Femur (tissue), 1 donor: Measurements from ENCODE around the gene THTPA.

Source experiments
- DNase-seq: peaks from one replicate; pipeline ENCODE4 v3.0.0-alpha.2; 2017

Gene THTPA, protein sequence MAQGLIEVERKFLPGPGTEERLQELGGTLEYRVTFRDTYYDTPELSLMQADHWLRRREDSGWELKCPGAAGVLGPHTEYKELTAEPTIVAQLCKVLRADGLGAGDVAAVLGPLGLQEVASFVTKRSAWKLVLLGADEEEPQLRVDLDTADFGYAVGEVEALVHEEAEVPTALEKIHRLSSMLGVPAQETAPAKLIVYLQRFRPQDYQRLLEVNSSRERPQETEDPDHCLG

DNA sequence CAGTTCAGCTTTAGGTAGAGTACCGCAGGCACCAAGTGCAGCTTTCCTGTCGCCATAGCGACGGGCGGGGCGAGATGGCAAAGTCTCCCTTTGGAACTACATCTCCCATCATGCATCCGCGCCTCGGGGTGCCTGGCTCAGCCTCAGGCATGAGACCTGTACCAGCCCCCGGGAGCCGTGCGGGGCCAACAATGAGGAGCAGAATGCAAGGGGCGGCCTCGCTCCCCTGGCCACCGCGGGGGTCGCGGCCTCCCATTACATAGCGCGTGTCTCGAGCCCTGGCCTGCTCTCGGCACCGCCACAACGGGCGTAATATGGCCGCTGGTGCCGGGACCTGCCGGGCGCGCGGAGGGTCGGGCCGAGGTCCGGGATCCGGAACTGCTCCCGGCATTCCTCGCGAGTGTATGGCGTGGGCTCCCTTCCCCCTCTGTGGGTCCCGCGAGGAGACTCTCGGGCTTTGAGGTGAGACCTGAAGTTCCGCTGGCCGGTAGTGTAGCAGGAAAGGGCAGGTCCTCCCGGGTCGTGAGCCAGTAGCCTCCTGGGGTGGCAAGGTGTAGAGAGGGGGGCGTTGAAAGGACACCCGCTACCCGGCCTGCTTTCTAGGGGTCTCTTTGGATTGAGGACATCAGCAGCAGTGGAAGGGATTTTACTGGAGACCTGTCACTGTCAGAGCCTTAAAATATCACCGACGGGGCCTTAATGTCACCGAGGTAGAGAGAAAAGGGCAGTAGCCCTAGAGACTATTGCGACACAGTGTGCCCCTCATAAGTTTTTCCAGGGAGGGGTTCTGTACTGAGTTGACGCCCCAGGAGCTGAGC lies at the start of gene THTPA:
Gene THTPA (plus strand): TSS at position 390 of the 818 bp plus-strand sequence. CDS start 487 bp downstream, outside the sequence.
- DNase-seq = peak; percentile 95

DNA sequence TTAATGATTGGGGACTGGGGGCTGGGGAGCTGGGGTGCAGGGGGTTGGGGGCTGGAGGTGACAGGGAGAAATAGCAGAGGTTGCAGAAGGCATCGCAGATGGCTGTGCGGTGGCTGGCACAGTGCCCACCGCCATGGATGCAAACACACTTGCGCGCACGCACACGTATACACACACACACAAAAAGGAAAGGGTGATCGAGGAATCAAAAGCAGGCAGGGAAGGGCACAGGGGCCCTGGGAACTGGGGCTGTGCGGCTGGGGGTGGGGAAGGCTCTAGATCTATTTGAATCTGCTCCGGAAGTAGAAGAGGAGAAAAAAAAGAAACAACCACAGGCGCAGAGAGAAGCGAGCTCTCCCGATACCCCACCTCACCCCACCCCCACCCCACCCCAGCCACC lies 43.9 kb upstream of the THTPA start:
- no peak for DNase-seq

DNA sequence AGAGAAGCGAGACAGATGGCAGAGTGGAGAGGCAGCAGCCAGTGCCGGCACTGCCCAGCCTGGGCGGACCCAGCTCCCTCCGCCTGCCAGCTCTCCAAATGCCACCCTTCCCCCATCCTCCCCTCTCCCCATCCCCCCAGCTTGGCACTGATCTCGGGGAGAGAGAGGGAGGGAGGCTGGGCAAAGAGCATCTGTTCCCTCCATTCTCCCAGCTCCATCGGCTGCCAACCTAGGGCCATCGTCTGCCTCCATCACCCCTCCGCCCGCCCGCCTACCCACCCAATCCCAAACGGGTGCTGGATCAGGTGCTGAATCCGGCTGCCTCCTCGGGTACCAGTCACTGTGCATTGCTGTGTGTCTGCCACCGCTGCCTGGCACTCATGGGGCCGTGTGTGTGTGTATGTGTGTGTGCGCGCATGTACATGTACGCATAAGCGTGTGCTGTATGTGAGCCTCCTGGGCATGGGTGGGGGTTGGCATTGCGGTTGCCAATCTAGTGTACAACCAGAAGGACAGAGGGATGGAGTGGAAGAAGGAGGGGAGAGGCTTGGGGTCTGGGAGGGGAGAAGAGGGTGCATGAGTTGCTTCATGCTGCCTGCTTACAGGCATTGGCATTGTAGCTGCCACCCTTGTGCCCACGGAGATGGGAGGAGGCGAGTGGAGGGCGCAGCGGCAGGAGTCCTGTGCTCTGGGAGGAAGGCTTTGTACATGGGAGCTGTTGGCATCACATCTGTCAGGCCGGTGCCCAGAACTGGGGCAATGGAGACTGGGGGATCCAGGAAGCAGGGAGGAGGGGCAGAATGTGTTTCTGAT lies 42.9 kb upstream of the THTPA start:
- DNase-seq = peak; percentile 47

DNA sequence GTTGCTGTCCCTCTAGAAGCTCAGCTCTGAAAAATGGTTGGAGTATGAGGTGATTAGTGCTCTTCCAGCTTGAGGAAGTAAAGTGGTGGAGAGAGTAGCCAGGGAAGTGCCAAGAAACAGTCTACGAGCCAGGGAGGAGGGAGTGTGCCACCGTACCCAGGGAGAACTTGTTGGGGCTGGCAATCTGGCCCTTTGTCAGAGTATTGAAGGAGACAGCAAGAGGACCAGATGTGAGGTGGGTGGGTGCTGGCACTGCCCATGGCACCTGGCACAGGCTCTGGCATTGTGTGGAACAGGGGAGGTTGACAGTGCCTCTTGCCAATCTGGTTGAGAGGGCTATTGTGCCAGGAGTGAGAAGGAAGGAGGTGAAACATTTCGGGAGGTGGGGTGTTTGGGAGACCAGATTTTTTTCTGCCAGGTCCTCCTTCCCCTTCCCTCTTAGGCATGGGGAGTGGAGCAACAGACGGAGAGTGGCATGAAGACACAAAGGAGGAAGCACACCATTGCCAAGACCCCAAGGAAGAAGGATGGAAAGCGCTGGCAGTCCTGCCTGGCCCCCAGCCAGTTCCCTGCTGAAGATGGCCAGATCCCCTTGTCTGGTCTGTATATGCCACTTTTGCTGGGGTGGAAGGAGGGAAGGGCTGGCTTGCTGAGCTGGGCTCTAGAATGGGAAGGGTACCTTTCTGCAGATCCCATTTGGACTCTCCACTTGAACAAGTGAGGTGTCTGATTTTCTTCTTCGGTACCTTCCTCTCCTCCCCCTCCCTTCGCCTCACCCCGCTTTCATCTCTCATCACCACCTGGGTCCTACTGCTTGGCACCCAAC lies 42.0 kb upstream of the THTPA start:
- DNase-seq = no peak

DNA sequence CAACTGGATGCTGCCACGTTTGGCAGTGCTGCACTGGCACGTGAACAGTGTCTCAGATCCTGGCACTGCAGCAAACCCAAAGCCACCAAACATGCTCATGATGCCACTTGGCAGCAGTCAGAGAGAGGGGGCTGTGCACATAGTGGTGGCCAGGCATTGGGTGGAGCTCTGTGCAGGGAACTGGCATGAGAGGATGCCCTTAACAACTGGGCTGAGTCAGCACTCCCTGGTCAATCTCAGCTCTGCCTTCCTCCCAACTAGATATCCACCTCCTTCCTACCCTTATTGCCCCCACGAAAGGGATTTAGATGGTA lies 41.5 kb upstream of the THTPA start:
- peak; percentile 37 for DNase-seq

DNA sequence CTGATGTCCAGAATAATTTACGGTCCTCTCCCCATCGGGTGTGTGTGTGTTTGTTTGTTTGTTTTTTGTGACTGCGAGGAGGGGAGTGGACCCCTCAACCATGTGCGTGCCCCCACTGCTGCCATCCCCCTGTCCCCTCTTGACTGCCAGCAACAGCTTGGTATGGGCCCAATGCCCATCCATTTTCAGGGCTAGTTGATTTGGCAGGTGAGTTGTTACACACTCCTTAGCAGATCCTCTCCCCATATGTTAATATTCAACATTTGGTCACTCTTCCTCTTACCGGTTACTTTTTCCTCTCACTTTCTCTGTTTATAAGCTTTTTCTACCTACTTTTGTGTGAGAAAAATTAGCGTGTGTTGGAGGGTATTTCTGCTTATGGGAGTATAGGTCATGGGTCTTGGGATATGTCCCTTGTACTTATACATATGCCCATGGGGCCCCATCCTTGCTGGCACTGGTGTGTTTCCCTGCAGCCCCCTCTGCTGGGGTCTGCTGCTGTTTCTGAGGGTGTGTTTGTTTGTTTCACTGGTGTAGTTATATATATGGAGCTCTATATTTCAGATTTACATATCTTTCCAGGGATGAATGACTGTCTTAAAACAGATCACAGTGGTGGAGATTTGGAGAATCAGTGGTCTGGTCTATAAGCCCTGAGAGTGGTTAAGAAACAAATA lies 38.3 kb upstream of the THTPA start:
- DNase-seq = no peak

DNA sequence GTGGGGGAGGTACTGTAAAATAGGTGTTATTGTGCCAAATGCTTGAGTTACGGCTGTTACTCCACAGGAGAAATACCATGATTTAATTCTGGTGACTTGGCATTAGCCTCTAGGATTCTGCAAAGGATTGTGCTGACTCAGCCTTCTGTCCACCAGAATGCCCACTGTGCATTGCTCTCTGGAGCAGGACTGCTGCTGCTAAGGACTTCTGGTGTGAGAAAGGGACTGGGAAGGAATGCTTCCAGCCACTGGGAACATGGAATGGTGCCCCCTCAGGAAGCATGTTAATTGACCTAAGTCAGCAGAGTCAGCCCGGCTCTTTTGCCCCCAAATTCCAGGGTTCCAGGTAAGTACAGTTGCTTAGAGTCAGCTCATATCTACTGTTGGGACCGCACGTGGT lies 37.4 kb upstream of the THTPA start:
- DNase-seq = no peak

DNA sequence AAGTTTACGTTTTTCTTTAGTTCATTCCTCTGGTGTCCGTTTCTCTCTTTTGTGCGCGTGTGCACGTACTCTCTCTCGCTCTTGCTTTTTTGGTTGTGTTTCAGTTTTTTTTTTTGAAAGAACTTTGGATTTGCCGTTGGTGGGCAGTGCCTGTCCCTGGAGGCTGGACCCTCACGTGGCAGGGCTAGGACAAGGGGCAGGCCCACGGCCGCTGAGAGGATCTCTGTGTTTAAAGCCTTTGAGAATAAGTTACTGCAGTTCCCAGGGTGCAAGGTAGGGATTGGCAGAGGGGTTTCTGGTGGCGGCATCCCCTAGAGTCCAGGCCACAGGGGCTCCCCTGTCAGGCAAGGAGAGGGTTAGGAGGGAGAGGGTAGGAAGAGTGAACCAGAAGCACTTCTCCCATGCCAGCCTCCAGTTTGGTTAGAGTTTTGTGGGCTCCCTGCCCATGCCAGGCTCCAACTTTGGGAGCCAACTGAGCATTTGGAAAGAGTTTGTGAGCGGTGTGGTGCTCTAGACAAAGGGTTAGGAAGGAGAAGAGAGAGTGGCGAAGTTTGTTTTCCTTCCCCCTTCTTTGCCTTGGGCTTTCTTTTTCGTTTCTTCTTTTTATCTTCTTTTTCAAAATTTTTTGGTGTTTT lies 35.1 kb upstream of the THTPA start:
- no peak for DNase-seq

DNA sequence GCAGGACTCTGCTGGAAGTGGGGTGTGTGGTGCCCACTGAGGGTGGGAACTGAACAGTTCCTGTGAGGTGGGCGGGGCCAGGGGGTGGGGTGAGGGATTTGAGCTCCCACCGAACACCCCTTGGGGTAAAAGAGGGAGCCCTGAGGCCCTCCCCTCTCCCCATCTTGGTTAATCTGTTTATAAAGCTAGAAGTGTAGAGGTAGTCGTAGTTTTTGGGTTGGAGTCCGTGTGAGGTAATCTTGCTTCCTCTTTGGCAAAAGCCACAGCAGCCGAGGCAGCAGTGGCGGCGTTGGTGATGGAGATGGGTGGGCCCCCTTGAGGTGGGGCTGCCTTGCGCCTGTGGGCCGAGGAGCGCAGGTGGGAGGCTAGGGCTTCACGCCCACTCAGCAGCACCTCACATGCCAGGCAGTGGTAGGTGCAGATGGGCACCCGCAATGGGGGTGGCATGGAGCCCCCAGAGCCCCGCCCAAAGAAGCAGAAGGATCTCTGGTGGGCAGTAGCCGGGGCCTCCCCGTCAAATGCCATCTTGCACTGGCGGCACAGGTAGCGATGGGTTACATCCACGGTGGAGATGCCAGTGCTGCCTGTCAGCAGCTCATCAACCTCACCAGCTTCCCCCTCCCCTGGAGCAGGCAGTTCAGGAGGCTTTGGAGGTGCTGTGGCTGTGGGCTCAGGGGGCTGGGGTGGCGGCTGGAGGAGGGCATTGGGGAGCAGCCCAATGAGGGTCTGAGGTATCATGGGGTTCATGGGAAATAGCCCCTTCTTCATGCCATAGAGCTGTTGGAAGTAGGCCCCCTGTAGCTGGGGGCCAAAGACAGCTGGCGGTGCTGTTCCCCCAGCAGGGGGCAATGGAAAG lies 34.1 kb upstream of the THTPA start:
- no peak for DNase-seq

DNA sequence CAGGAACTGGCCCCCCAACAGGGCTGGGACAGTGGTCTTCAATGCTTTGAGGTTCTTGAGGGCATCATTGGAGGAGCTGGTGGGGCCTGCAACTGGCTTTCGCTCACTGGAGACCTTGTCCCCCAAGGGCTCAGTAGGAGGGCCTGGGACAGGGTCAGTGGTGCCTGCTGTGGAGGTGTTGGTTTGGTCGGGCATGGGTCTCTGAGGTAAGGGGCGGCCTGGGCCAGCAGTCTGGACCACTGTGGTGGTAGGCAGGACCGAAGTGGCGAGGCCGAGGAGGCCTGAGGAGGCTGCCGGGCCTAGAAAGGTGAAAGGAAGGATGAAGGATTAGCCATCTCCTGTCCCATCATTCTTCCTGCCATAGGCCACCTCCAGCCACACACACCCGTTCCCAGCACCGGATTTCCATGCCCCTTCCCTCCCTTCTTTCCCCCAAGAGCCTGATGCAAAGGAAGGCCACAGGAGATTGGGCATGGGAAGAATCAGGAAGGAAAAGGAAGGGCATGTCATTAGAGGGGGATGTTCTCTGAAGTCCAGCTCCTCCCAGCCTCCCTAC lies 33.4 kb upstream of the THTPA start:
- no peak for DNase-seq

DNA sequence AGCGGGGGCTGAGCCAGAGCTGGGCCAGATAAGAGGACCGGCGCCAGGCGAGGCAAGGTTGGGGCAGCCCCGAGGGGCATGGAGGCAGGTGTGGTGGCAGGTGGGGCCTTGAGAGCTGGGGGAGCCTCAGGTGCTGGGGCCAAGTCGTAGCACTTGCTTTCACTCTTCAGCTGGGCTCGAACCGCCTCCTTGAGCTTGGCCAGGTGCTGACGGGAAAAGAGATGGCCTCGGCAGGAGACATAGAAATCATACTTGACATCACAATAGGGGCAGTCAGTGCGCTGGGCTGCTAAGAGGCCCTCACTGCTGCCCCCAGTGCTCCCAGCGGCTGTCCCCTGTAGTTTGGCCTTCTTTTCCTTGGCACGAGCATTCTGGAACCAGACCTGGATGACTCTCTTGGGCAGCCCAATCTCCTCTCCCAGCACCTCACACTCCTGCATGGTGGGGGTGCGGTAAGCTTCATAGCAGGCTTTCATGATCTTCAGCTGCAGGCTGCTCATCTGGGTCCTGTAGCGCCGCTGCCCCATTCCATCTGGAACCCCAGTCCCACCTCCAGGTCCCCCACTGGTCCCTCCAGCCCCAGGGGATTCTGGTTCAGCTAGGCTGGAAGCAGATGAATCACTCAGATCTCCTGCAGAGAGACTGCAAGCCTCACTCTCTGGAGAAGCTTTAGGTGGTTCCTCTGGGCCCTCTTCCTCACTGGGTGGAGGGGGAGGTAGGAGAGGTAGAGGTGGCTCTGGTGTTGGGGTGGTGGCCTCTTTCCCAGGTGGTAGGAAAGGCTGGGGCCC lies 32.6 kb upstream of the THTPA start:
- DNase-seq = no peak

DNA sequence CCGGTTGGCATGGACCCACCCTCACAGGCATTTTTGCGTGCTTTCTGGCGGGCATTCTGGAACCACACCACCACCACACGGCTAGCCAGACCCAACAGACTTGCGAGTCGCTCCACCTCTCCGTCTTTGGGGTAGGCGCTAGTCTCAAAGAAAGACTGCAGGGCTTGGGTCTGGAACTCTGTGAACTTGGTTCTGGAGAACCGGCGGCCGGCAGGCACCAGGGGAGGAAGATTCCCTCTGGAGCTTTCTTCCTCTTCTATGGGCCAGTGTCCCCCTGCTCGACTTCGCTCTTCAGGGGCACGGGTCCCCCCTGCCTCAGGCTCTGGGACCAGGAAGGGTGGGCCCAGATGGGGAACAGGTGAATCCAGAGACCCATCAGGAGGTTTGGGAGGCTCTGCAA lies 31.1 kb upstream of the THTPA start:
- no peak for DNase-seq

DNA sequence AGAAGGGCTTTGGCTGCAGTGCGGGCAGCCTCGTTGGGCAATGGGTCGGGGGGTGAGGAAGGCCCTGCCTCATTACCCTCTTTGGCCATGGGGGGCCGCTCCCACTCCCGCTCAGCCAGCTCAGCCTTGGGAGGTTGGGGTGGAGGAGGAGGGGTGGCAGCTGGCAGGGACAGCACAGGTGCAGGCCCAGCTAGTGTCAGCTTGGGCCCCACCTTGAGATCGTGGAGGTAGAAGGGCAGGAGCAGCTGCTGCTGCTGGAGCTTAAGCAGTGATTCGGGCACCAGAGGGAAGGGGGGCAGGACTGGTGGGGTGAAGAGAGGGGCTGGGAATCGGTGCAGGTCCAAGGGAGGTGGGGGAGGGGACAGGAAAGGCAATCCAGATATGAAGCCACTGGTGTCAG lies 30.5 kb upstream of the THTPA start:
- DNase-seq = no peak

DNA sequence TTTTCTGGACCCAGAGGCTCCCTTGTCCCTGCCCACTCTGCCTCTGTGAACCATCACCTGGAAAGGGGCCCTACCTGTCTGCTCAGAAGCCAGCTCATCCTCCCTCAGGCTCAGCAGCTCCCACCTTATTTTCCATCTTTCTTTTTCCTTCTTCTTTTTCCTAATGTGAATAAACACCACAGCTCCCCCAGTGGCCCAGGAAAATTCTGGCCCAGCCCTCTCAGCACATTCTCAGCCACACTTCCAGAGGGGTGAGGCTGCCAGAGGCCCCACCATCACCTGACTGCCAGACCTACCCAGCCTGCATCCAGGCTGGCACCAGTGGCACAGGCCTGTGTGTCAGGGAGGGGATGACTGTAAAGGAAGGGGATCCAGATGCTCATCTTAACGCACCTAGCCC lies 27.5 kb upstream of the THTPA start:
- DNase-seq = no peak

DNA sequence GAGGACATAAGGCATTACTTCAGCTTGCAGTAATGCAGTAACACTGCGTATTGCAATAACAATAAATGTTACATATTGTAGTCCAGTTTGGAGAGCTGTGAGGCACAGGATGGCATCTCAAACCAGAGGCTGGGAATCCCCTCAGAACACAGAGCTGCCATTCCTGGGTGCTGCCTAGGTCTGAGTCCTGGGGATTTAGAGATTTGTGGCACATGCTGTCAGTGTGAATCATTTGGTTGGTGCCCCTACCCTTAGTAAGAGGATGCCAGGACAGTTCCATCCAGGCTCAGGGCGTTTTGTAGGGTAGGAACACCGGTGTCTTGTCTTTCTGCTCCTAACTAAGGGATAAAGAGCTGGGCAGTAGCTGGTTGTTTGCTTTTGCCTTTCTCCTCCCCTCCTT lies 27.1 kb upstream of the THTPA start:
- no peak for DNase-seq

DNA sequence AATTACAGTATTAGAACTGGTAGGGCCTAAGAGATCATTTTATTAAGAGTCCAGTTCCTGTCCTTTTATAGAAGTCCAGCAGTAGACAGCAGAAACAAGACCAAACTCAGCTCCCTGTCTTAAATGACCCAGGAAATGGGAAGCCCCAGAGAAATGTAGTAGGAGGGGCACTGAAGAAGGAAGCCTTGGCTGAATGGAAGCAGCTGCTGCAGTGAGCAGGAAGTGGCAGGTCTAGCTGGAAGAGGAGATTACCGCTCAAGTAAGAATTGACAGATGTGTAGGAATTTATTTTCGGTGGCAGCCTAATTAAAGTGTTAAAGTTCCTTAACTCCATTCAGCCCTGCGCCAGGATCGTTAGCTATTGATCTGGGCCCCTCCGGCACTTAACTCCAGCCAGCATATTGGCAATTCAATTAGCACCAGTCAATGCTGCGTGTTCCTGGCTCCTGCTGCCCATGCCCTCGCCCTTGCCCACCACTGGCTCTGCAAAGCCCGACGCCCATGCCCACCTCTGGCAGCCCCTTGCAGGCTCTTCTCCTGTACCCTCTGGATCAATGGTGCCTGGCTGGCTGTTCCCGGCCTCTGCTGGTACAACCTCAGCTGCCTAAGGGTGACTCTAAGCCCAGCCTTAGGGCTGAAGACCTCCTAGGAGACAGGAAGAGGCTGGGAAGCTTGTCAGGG lies 25.6 kb upstream of the THTPA start:
- no peak for DNase-seq

DNA sequence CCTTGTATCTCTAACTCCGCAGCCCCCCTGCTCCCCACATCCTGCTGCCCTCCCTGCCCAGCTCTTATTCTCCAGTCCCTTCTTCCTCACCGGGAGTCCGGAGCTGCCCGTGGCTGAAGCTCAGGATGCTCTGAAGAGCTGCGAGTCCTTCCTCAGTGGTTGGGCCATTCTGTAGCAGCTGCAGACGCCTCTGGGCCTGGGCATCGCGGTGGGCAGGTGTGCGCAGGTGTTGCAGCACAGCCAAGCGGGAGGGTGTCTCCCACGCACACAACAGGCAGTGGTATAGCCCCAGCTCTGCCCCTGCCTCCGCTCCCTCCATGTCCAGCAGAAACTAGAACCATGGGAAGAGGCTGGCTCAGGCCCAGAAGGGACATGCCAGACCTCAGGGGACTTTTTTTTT lies 24.7 kb upstream of the THTPA start:
- DNase-seq = no peak

DNA sequence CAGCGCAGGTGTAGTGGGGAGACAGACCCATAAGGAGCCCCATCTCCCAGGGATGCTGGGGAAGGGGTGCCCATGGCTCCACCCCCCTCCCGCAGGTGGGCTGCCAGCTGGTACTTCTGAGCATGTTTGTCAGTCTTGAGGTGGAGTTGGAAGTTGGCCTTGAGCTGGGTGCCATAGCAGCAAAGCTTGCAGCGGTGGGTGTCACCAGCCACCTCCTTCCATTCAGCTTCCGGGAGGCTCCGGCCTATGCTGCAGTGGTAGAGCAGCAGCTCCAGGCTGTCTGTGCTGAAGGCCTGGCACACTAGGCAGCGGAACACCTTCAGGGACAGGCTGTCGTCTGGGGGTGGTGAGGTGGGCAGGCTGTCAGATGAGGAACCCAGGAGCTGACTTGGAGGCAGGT lies 23.4 kb upstream of the THTPA start:
- no peak for DNase-seq
